GM19238 (cell line): ENCODE data around the gene ATP9B.
"Not testable (repeated sequence)": the region's sequence is repeated elsewhere in the genome, so short reads cannot be mapped to it uniquely, and the experiment has no call there.

ENCODE experiments used
- DNase-seq: peaks from one replicate; pipeline ENCODE4 v3.0.0; 2011; ENCODE audit warnings: low spot score; ENCODE audit not compliant: insufficient read length

Gene ATP9B

GRCh38 chr18:79283131-79283810 is 214.1 kb downstream of the ATP9B start:
- no peak for DNase-seq

GRCh38 chr18:79283929-79284328 is 214.7 kb downstream of the ATP9B start:
- DNase-seq: no peak

GRCh38 chr18:79285191-79285590 is 216.0 kb downstream of the ATP9B start:
- DNase-seq: not testable (repeated sequence)

GRCh38 chr18:79290409-79290808 is 221.2 kb downstream of the ATP9B start:
- not testable (repeated sequence) for DNase-seq

GRCh38 chr18:79290876-79291275 is 221.7 kb downstream of the ATP9B start:
- no peak for DNase-seq

GRCh38 chr18:79294235-79294634 is 225.0 kb downstream of the ATP9B start:
- no peak for DNase-seq

- no peak for DNase-seq
Observed at GRCh38 chr18:79299272-79299671, 230.1 kb downstream of the ATP9B start.

GRCh38 chr18:79299711-79300110 is 230.5 kb downstream of the ATP9B start:
- DNase-seq: no peak

GRCh38 chr18:79300413-79300812 is 231.2 kb downstream of the ATP9B start:
- DNase-seq: no peak

- DNase-seq: no peak
Observed at GRCh38 chr18:79302120-79302519, 232.9 kb downstream of the ATP9B start.

- no peak for DNase-seq
Observed at GRCh38 chr18:79305911-79306310, 236.7 kb downstream of the ATP9B start.

GRCh38 chr18:79309614-79310358 is 240.6 kb downstream of the ATP9B start:
- DNase-seq: no peak

- no peak for DNase-seq
Observed at GRCh38 chr18:79314838-79315388, 245.7 kb downstream of the ATP9B start.

GRCh38 chr18:79315596-79315995 is 246.4 kb downstream of the ATP9B start:
- DNase-seq: no peak

- DNase-seq: no peak
Observed at GRCh38 chr18:79317703-79318102, 248.5 kb downstream of the ATP9B start.

GRCh38 chr18:79318142-79318673 is 249.0 kb downstream of the ATP9B start:
- no peak for DNase-seq

GRCh38 chr18:79320216-79320850 is 251.1 kb downstream of the ATP9B start:
- no peak for DNase-seq

- DNase-seq: no peak
Observed at GRCh38 chr18:79321625-79322405, 252.6 kb downstream of the ATP9B start.

- no peak for DNase-seq
Observed at GRCh38 chr18:79322441-79322840, 253.2 kb downstream of the ATP9B start.

GRCh38 chr18:79323471-79323870 is 254.3 kb downstream of the ATP9B start:
- no peak for DNase-seq
